A673 (cell line): ENCODE results near the gene ZBTB32.

Experiments
- EZH2 ChIP-seq: fragments of 200-600 bp; sonication (generic); IDR thresholded peaks from 2 replicates; pipeline ENCODE4 v1.6.1; 2017; ENCODE audit warnings: borderline replicate concordance, low read depth, mild to moderate bottlenecking, mixed read lengths, antibody characterized with exemption, low read length; ENCODE audit not compliant: poor library complexity, severe bottlenecking
- TF ChIP-seq, protein P1 (sequence below): fragments of 300-800, 200-600 bp; sonication (generic); conservative IDR thresholded peaks from 2 replicates; pipeline ENCODE4 v1.5.1; 2017; ENCODE audit warnings: low read depth, mild to moderate bottlenecking, antibody characterized with exemption, low read length, moderate library complexity, mixed read lengths

DNA sequence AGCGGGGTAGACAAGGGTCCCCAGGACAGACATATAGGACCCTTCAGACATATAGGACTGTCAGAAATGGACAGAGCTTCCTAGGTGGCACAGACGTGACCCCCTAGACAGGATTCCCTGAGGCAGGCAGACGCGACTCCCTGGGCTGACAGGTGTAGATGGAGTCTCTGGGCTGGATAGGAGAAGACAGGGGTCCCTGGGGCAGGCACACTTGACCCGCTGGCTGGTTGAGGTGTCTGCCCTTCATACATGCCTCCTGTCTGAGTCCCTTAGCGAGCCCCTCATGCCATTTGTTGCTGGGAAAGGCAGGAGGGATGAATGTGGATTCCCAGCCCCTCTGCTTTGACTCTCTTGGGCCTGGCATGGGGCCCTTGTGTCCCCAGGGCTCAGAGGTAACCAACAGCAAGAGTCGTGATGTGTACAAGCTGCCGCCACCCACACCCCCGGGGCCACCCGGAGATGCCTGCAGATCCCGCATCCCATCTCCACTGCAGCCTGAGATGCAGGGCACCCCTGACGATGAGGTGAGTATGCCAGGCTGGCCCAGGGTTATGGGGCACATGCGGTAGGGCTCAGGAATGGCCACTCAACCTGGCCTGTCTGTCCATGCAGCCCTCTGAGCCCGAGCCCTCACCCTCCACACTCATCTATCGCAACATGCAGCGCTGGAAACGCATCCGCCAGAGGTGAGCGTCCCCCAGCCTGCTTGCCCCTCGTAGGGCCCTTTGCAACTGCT, 49.4 kb downstream of the ZBTB32 start:
- TF ChIP-seq, protein P1, sequence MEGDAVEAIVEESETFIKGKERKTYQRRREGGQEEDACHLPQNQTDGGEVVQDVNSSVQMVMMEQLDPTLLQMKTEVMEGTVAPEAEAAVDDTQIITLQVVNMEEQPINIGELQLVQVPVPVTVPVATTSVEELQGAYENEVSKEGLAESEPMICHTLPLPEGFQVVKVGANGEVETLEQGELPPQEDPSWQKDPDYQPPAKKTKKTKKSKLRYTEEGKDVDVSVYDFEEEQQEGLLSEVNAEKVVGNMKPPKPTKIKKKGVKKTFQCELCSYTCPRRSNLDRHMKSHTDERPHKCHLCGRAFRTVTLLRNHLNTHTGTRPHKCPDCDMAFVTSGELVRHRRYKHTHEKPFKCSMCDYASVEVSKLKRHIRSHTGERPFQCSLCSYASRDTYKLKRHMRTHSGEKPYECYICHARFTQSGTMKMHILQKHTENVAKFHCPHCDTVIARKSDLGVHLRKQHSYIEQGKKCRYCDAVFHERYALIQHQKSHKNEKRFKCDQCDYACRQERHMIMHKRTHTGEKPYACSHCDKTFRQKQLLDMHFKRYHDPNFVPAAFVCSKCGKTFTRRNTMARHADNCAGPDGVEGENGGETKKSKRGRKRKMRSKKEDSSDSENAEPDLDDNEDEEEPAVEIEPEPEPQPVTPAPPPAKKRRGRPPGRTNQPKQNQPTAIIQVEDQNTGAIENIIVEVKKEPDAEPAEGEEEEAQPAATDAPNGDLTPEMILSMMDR: no peak
- TF ChIP-seq EZH2: no peak
